ENCODE measurements around the gene SCLY.
"Not testable (repeated sequence)": the region's sequence is repeated elsewhere in the genome, so short reads cannot be mapped to it uniquely, and the experiment has no call there.

- TF ChIP-seq, protein P1, sequence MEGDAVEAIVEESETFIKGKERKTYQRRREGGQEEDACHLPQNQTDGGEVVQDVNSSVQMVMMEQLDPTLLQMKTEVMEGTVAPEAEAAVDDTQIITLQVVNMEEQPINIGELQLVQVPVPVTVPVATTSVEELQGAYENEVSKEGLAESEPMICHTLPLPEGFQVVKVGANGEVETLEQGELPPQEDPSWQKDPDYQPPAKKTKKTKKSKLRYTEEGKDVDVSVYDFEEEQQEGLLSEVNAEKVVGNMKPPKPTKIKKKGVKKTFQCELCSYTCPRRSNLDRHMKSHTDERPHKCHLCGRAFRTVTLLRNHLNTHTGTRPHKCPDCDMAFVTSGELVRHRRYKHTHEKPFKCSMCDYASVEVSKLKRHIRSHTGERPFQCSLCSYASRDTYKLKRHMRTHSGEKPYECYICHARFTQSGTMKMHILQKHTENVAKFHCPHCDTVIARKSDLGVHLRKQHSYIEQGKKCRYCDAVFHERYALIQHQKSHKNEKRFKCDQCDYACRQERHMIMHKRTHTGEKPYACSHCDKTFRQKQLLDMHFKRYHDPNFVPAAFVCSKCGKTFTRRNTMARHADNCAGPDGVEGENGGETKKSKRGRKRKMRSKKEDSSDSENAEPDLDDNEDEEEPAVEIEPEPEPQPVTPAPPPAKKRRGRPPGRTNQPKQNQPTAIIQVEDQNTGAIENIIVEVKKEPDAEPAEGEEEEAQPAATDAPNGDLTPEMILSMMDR (IDR thresholded peaks at IDR 0.05), result not testable (repeated sequence)
- TF ChIP-seq POLR2A (IDR thresholded peaks at IDR 0.05; ENCODE audit: low read depth); POLR2AphosphoS5 (IDR thresholded peaks at IDR 0.05); EP300 (IDR thresholded peaks at IDR 0.05): not testable (repeated sequence)
Measured at GRCh38 chr2:238033991-238034390, 26.8 kb upstream of the SCLY start.

All from esophagus muscularis mucosa (tissue), 4 donors.